Testis (tissue), 3 donors: ENCODE measurements around the gene CRYBA1. TPM values are rescaled to one million over a fixed set of nuclear protein-coding genes. Genes with fewer than 3 reads are reported as not detected.
A peak's percentile ranks its signal among the peaks of the same experiment; 100 is the strongest.

Experiments used
- DNase-seq: peaks from one replicate; pipeline ENCODE4 v3.0.0-alpha.2; 2019
- H3K27ac ChIP-seq, 2 donors: fragments of 200-600 bp; sonication (generic); one replicate each; pipeline ENCODE4 v1.5.1; 2019
- H3K27me3 ChIP-seq: fragments of 200-600 bp; sonication (generic); one replicate; pipeline ENCODE4 v1.5.1; 2019
- H3K36me3 ChIP-seq: fragments of 200-600 bp; sonication (generic); one replicate; pipeline ENCODE4 v1.5.1; 2017; ENCODE audit warnings: low read depth; ENCODE audit errors: missing control alignments
- H3K4me1 ChIP-seq: fragments of 200-600 bp; sonication (generic); one replicate; pipeline ENCODE4 v1.5.1; 2019
- H3K4me3 ChIP-seq, 2 donors: fragments of 200-600 bp; sonication (generic); one replicate each; pipeline ENCODE4 v1.5.1; 2017 to 2019
- H3K9me3 ChIP-seq: fragments of 200-600 bp; sonication (generic); one replicate; pipeline ENCODE4 v1.5.1; 2017
- CTCF ChIP-seq, 3 experiments: fragments of 450-650 bp in 2 of 3; fragments of 200-600 bp in 1 of 3; sonication (generic) in 1 of 3; IDR thresholded peaks; one replicate each; pipeline ENCODE4 v1.5.1; 2016 to 2019; ENCODE audit warnings: antibody characterized with exemption in 3 of 3, mild to moderate bottlenecking in 2 of 3, moderate library complexity in 1 of 3
- POLR2A ChIP-seq: fragments of 450-650 bp; IDR thresholded peaks from one replicate; pipeline ENCODE4 v1.6.1; 2017; ENCODE audit warnings: antibody characterized with exemption, mild to moderate bottlenecking, moderate library complexity
- WGBS, 2 donors: methylation state at CpG; one replicate each; pipeline ENCODE4 v1.1.5; 2018; 5-methylcytosine and 5-hydroxymethylcytosine counted together
- intact Hi-C: fragments of 100-400 bp; cut with DNase I; formaldehyde crosslinking; loops from one replicate; pipeline ENCODE4 v1.15.1; 2023; ENCODE audit warnings: low total_unique reads
- polyA plus RNA-seq: library from polyadenylated mRNA; stranded (reverse); fragments of 350-450 nt; fragmentation: Illumina TruSeq; extraction: RNeasy Lipid Tissue Mini Kit (QIAGEN cat#74804); gene quantifications from one replicate; pipeline ENCODE4 v1.2.3, GENCODE V29; 2014; ENCODE audit warnings: low read depth, low replicate concordance; ENCODE audit not compliant: insufficient read depth
- total RNA-seq, 2 donors: library from RNA; depleted of rRNA; stranded (reverse); fragments of >200 nt; gene quantifications; one replicate each; pipeline ENCODE4 v1.2.3, GENCODE V29; 2016

CRYBA1 gene
- total and polyA plus RNA-seq, 3 donors from 2014 or later, result not detected

- intact Hi-C loops, result no loop called here
- DNase-seq, result no peak
- no peaks in the 10 kb centered on the region for H3K36me3 ChIP-seq
- no peaks in the 10 kb centered on the region for H3K9me3 ChIP-seq
- 88 to 90% methylated on average over 5 of the region's 5 CpGs for WGBS, 2 donors
- peaks cover 8% of the 10 kb centered on the region for H3K4me1 ChIP-seq
- no peak overlapping the region for H3K27ac ChIP-seq
- no peaks in the 10 kb centered on the region for H3K27me3 ChIP-seq
- no peak overlapping the region for H3K4me3 ChIP-seq
- no peak for TF ChIP-seq CTCF (IDR thresholded peaks at IDR 0.05)
- no peak for TF ChIP-seq POLR2A
Observed at GRCh38 chr17:29209073-29209472, 37.6 kb upstream of the CRYBA1 start.

- TF ChIP-seq POLR2A (no peak), CTCF (IDR thresholded peaks at IDR 0.05) (no peak)
- Histone ChIP-seq H3K36me3 (no peaks in the 10 kb centered on the region), H3K4me1 (no peaks in the 10 kb centered on the region), H3K27me3 (no peaks in the 10 kb centered on the region), H3K4me3 (no peak overlapping the region), H3K9me3 (no peaks in the 10 kb centered on the region), H3K27ac (no peak overlapping the region)
- no peak for DNase-seq
- intact Hi-C loops, result no loop called here
- 71 to 76% methylated on average over 2 of the region's 2 CpGs for WGBS, 2 donors
Observed at GRCh38 chr17:29210879-29211278, 35.8 kb upstream of the CRYBA1 start.

- H3K9me3 ChIP-seq, result no peaks in the 10 kb centered on the region
- H3K4me3 ChIP-seq, result no peak overlapping the region
- no peaks in the 10 kb centered on the region for H3K36me3 ChIP-seq
- intact Hi-C loops, result no loop called here
- no peak for TF ChIP-seq CTCF (IDR thresholded peaks at IDR 0.05)
- no peak for TF ChIP-seq POLR2A
- no peaks in the 10 kb centered on the region for H3K4me1 ChIP-seq
- H3K27me3 ChIP-seq, result no peaks in the 10 kb centered on the region
- H3K27ac ChIP-seq, result no peak overlapping the region
- WGBS, 2 donors, result 95 to 100% methylated on average over 1 of the region's 1 CpG
- DNase-seq, result no peak
Observed at GRCh38 chr17:29212094-29212631, 34.5 kb upstream of the CRYBA1 start.

GRCh38 chr17:29212681-29213121 lies 34.0 kb upstream of the CRYBA1 start:
- DNase-seq, result peak; percentile 32
- no peaks in the 10 kb centered on the region for H3K27me3 ChIP-seq
- no peaks in the 10 kb centered on the region for H3K9me3 ChIP-seq
- H3K36me3 ChIP-seq, result no peaks in the 10 kb centered on the region
- 61 to 85% methylated on average over 5 of the region's 5 CpGs for WGBS, 2 donors
- H3K27ac ChIP-seq, result no peak overlapping the region
- TF ChIP-seq CTCF (IDR thresholded peaks at IDR 0.05), result no peak
- no peak for TF ChIP-seq POLR2A
- no peak overlapping the region for H3K4me3 ChIP-seq
- no peaks in the 10 kb centered on the region for H3K4me1 ChIP-seq
- intact Hi-C loops, result no loop called here
